ENCODE measurements around the gene KLHL10. TPM values are rescaled to one million over a fixed set of nuclear protein-coding genes. Genes with fewer than 3 reads are reported as not detected.
A peak's percentile ranks its signal among the peaks of the same experiment; 100 is the strongest.

Gene KLHL10
- total and polyA plus RNA-seq, 2 of the 13 experiments (the other 11 are each of a cell fraction or from before 2014, with no cell fraction given) = 0.04 to 0.08 TPM

DNA sequence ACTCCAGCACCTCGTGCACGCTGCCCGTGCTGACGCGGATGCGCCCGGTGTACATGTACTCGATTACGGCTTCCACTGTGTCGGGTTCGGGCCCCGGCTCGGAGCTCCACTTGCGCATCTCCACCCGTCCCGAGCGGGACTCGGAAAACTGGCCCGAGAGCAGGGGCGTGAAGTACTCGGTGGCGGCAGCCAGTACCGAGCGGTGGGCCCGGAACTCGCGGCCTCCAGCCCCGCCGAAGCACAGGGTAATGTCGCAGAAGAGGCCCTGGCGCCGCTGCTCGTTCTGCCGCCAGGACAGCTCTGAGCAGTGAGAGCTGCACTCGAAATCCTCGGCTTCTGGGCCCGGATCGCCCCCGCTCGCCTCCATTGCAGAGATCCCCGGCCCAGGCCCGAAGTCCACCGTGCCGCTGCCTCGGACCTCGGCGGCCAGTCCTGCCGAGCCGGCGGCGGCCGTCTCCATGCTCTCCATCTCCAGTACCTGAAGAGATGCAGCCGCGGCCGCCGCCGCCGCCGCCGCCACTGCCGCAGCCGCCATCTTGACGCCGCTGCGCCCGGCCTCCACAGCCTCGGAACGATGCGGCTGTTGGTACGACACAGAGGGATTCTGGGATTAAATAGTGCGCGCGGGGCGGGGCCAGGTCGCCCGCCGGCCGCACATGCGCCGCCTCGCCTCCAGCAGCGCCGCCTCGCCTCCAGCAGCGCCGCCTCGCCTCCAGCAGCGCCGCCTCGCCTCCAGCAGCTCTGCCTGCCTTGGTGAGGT, 27.4 kb downstream of the KLHL10 start, which contains the start of gene KLHL11 (continued):
- TF ChIP-seq HDAC6 (IDR thresholded peaks at IDR 0.05; ENCODE audit: low read depth, low read length) (no peak), ZNF7 (CRISPR knock-in tag; IDR thresholded peaks at IDR 0.05) (no peak), HNRNPUL1 (IDR thresholded peaks at IDR 0.05; ENCODE audit: low read depth, low read length) (0 out of 2 replicates have a peak, but pooled peaks have one; percentile 29), ZNF883 (CRISPR knock-in tag; IDR thresholded peaks at IDR 0.05; ENCODE audit: not compliant biosample characterization) (peak; percentile 87), KAT2B (IDR thresholded peaks at IDR 0.05; ENCODE audit: borderline replicate concordance, low read depth, low read length) (no peak), NFE2L1 (CRISPR knock-in tag; IDR thresholded peaks at IDR 0.05; ENCODE audit: borderline replicate concordance) (no peak), HNF4A (CRISPR knock-in tag; IDR thresholded peaks at IDR 0.05) (no peak), HDAC2 (CRISPR knock-in tag; IDR thresholded peaks at IDR 0.05) (no peak), SIX4 (CRISPR knock-in tag; IDR thresholded peaks at IDR 0.05) (peak; percentile 26; the same call in 1 of the 2 replicates), PCBP1 (IDR thresholded peaks at IDR 0.05; ENCODE audit: borderline replicate concordance, low read depth, low read length) (no peak), ONECUT2 (CRISPR knock-in tag; IDR thresholded peaks at IDR 0.05) (no peak), RAD21 (CRISPR knock-in tag; IDR thresholded peaks at IDR 0.05) (peak; percentile 50; the same call in 1 of the 2 replicates), HNRNPL (IDR thresholded peaks at IDR 0.05; ENCODE audit: low read depth, low read length) (0 out of 2 replicates have a peak, but pooled peaks have one; percentile 49), BRCA1 (CRISPR knock-in tag; IDR thresholded peaks at IDR 0.05) (0 out of 2 replicates have a peak, but pooled peaks have one; percentile 28)
- TF ChIP-seq, protein P1, sequence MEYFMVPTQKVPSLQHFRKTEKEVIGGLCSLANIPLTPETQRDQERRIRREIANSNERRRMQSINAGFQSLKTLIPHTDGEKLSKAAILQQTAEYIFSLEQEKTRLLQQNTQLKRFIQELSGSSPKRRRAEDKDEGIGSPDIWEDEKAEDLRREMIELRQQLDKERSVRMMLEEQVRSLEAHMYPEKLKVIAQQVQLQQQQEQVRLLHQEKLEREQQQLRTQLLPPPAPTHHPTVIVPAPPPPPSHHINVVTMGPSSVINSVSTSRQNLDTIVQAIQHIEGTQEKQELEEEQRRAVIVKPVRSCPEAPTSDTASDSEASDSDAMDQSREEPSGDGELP (IDR thresholded peaks at IDR 0.05; ENCODE audit: borderline replicate concordance, low read depth) = peak; percentile 60; the same call in 1 of the 2 replicates
- TF ChIP-seq, protein P2, sequence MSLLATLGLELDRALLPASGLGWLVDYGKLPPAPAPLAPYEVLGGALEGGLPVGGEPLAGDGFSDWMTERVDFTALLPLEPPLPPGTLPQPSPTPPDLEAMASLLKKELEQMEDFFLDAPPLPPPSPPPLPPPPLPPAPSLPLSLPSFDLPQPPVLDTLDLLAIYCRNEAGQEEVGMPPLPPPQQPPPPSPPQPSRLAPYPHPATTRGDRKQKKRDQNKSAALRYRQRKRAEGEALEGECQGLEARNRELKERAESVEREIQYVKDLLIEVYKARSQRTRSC (CRISPR knock-in tag; IDR thresholded peaks at IDR 0.05; ENCODE audit: low read depth) = no peak
- TF ChIP-seq, protein P3, sequence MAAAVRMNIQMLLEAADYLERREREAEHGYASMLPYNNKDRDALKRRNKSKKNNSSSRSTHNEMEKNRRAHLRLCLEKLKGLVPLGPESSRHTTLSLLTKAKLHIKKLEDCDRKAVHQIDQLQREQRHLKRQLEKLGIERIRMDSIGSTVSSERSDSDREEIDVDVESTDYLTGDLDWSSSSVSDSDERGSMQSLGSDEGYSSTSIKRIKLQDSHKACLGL (CRISPR knock-in tag; IDR thresholded peaks at IDR 0.05) = peak; percentile 85
- TF ChIP-seq, protein P4, sequence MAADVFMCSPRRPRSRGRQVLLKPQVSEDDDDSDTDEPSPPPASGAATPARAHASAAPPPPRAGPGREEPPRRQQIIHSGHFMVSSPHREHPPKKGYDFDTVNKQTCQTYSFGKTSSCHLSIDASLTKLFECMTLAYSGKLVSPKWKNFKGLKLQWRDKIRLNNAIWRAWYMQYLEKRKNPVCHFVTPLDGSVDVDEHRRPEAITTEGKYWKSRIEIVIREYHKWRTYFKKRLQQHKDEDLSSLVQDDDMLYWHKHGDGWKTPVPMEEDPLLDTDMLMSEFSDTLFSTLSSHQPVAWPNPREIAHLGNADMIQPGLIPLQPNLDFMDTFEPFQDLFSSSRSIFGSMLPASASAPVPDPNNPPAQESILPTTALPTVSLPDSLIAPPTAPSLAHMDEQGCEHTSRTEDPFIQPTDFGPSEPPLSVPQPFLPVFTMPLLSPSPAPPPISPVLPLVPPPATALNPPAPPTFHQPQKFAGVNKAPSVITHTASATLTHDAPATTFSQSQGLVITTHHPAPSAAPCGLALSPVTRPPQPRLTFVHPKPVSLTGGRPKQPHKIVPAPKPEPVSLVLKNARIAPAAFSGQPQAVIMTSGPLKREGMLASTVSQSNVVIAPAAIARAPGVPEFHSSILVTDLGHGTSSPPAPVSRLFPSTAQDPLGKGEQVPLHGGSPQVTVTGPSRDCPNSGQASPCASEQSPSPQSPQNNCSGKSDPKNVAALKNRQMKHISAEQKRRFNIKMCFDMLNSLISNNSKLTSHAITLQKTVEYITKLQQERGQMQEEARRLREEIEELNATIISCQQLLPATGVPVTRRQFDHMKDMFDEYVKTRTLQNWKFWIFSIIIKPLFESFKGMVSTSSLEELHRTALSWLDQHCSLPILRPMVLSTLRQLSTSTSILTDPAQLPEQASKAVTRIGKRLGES (CRISPR knock-in tag; IDR thresholded peaks at IDR 0.05; ENCODE audit: borderline replicate concordance) = no peak
- TF ChIP-seq, protein P5, sequence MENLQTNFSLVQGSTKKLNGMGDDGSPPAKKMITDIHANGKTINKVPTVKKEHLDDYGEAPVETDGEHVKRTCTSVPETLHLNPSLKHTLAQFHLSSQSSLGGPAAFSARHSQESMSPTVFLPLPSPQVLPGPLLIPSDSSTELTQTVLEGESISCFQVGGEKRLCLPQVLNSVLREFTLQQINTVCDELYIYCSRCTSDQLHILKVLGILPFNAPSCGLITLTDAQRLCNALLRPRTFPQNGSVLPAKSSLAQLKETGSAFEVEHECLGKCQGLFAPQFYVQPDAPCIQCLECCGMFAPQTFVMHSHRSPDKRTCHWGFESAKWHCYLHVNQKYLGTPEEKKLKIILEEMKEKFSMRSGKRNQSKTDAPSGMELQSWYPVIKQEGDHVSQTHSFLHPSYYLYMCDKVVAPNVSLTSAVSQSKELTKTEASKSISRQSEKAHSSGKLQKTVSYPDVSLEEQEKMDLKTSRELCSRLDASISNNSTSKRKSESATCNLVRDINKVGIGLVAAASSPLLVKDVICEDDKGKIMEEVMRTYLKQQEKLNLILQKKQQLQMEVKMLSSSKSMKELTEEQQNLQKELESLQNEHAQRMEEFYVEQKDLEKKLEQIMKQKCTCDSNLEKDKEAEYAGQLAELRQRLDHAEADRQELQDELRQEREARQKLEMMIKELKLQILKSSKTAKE (CRISPR knock-in tag; IDR thresholded peaks at IDR 0.05; ENCODE audit: borderline replicate concordance) = no peak
- TF ChIP-seq, protein P6, sequence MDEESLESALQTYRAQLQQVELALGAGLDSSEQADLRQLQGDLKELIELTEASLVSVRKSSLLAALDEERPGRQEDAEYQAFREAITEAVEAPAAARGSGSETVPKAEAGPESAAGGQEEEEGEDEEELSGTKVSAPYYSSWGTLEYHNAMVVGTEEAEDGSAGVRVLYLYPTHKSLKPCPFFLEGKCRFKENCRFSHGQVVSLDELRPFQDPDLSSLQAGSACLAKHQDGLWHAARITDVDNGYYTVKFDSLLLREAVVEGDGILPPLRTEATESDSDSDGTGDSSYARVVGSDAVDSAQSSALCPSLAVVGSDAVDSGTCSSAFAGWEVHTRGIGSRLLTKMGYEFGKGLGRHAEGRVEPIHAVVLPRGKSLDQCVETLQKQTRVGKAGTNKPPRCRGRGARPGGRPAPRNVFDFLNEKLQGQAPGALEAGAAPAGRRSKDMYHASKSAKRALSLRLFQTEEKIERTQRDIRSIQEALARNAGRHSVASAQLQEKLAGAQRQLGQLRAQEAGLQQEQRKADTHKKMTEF (CRISPR knock-in tag; IDR thresholded peaks at IDR 0.05) = peak; percentile 92
